Activated effector memory CD4-positive, alpha-beta T cell treated with anti-CD3 and anti-CD28 coated beads, Interleukin-2, amount 50 U/mL, for 16 hours (primary cell): ENCODE results near the gene WDR49.

Experiments
- DNase-seq: peaks from one replicate; pipeline ENCODE4 v3.0.0-alpha.2; 2020

WDR49 gene

GRCh38 chr3:167483708-167484475 is 169.8 kb downstream of the WDR49 start:
- no peak for DNase-seq

GRCh38 chr3:167481164-167481563 is 172.6 kb downstream of the WDR49 start:
- DNase-seq, result no peak

- no peak for DNase-seq
Measured at GRCh38 chr3:167480748-167481147, 173.0 kb downstream of the WDR49 start.

- no peak for DNase-seq
Measured at GRCh38 chr3:167473863-167474262, 179.9 kb downstream of the WDR49 start, which contains the start of gene SERPINI2. Gene SERPINI2 (minus strand): TSS chr3:167474042. CDS start chr3:167471834, 2,208 bp downstream.

GRCh38 chr3:167469381-167469780 is 184.4 kb downstream of the WDR49 start:
- no peak for DNase-seq

- no peak for DNase-seq
Measured at GRCh38 chr3:167467848-167468611, 185.7 kb downstream of the WDR49 start.

- DNase-seq, result no peak
Measured at GRCh38 chr3:167466966-167467365, 186.8 kb downstream of the WDR49 start.

- DNase-seq, result no peak
Measured at GRCh38 chr3:167456157-167456799, 197.5 kb downstream of the WDR49 start.

GRCh38 chr3:167453815-167454214 is 199.9 kb downstream of the WDR49 start:
- DNase-seq, result no peak

GRCh38 chr3:167451282-167451681 is 202.5 kb downstream of the WDR49 start:
- DNase-seq, result no peak

GRCh38 chr3:167450675-167451074 is 203.1 kb downstream of the WDR49 start:
- DNase-seq, result no peak

GRCh38 chr3:167450195-167450594 is 203.5 kb downstream of the WDR49 start:
- DNase-seq, result no peak

- no peak for DNase-seq
Measured at GRCh38 chr3:167445491-167445890, 208.3 kb downstream of the WDR49 start.

- DNase-seq, result no peak
Measured at GRCh38 chr3:167441256-167441655, 212.5 kb downstream of the WDR49 start.

GRCh38 chr3:167437428-167438139 is 216.2 kb downstream of the WDR49 start:
- no peak for DNase-seq
